Karpas-422 (cell line): ENCODE results near the gene FCHSD2. TPM values are rescaled to one million over a fixed set of nuclear protein-coding genes. Genes with fewer than 3 reads are reported as not detected.
"Not testable (repeated sequence)": the region's sequence is repeated elsewhere in the genome, so short reads cannot be mapped to it uniquely, and the experiment has no call there.

ENCODE experiments used
- DNase-seq: peaks from one replicate; pipeline ENCODE4 v3.0.0-alpha.2; 2015
- H2AFZ ChIP-seq: fragments of 200-600 bp; sonication (generic); 2 replicates; pipeline ENCODE4 v1.6.1; 2014; ENCODE audit warnings: antibody characterized with exemption, low read length, mixed read lengths
- H3K27ac ChIP-seq: fragments of 200-600 bp; sonication (generic); 2 replicates; pipeline ENCODE4 v1.5.1; 2014; ENCODE audit warnings: mild to moderate bottlenecking, low read length, moderate library complexity
- H3K27me3 ChIP-seq: fragments of 200-600 bp; sonication (generic); 2 replicates; pipeline ENCODE4 v1.6.1; 2014; ENCODE audit warnings: low read length, mixed read lengths
- H3K36me3 ChIP-seq: fragments of 200-600 bp; sonication (generic); 2 replicates; pipeline ENCODE4 v1.6.1; 2014; ENCODE audit warnings: low read length, mixed read lengths; ENCODE audit not compliant: insufficient read depth
- H3K4me1 ChIP-seq: fragments of 200-600 bp; sonication (generic); 2 replicates; pipeline ENCODE4 v1.6.1; 2014; ENCODE audit warnings: mild to moderate bottlenecking, low read length, mixed read lengths
- H3K4me2 ChIP-seq: fragments of 200-600 bp; sonication (generic); 2 replicates; pipeline ENCODE4 v1.6.1; 2014; ENCODE audit warnings: low read length, low read depth, mild to moderate bottlenecking; ENCODE audit not compliant: poor library complexity, severe bottlenecking
- H3K4me3 ChIP-seq: fragments of 200-600 bp; sonication (generic); 2 replicates; pipeline ENCODE4 v1.5.1; 2014; ENCODE audit warnings: mild to moderate bottlenecking, antibody characterized with exemption, low read length, mixed read lengths
- H3K79me2 ChIP-seq: fragments of 200-600 bp; sonication (generic); 2 replicates; pipeline ENCODE4 v1.6.1; 2014; ENCODE audit warnings: mild to moderate bottlenecking, low read length, mixed read lengths
- H3K9ac ChIP-seq: fragments of 200-600 bp; sonication (generic); 2 replicates; pipeline ENCODE4 v1.6.0; 2014; ENCODE audit warnings: low read length
- H3K9me2 ChIP-seq: fragments of 200-600 bp; sonication (generic), shearing (Covaris generic); replicated peaks from 2 replicates; pipeline ENCODE4 v1.6.0; 2014; ENCODE audit warnings: mild to moderate bottlenecking, low read length, moderate library complexity; ENCODE audit not compliant: insufficient read depth
- H3K9me3 ChIP-seq: fragments of 300-700, 200-600 bp; sonication (generic); 2 replicates; pipeline ENCODE4 v1.6.1; 2014; ENCODE audit warnings: low read length, mixed read lengths
- H4K20me1 ChIP-seq: fragments of 200-600 bp; sonication (generic); 2 replicates; pipeline ENCODE4 v1.6.1; 2014; ENCODE audit warnings: mild to moderate bottlenecking, antibody characterized with exemption, low read length, low read depth; ENCODE audit not compliant: insufficient read depth
- total RNA-seq: library from RNA; depleted of rRNA; stranded (reverse); fragments of >200 nt; shearing (Covaris generic); gene quantifications from 2 replicates; pipeline ENCODE4 v1.2.3, GENCODE V29; 2014; ENCODE audit warnings: low replicate concordance

Gene FCHSD2
- total RNA-seq, 1 experiment from 2014 or later = 48.2 TPM

- H3K4me1 ChIP-seq = peaks cover 34% of the 10 kb centered on the region
- H3K27me3 ChIP-seq = no peaks in the 10 kb centered on the region
- H3K27ac ChIP-seq = no peak overlapping the region; the same call in 1 of the 2 replicates
- no peaks in the 10 kb centered on the region for H3K9me3 ChIP-seq
- H3K9me2 ChIP-seq = no peaks in the 10 kb centered on the region
- H3K4me3 ChIP-seq = no peak overlapping the region
- H3K9ac ChIP-seq = no peak overlapping the region
- no peak for DNase-seq
- peaks cover 4% of the 10 kb centered on the region for H3K36me3 ChIP-seq
- peaks cover 95% of the 10 kb centered on the region for H3K79me2 ChIP-seq
- H3K4me2 ChIP-seq = no peak overlapping the region
- no peak overlapping the region for H2AFZ ChIP-seq
- no peaks in the 10 kb centered on the region for H4K20me1 ChIP-seq
Observed at GRCh38 chr11:73070653-73071052, 71.5 kb downstream of the FCHSD2 start.

GRCh38 chr11:73061857-73062424 lies 80.2 kb downstream of the FCHSD2 start:
- H3K79me2 ChIP-seq = peaks cover 89% of the 10 kb centered on the region
- not testable (repeated sequence) for H3K27me3 ChIP-seq, H3K9ac ChIP-seq, H3K4me3 ChIP-seq, H2AFZ ChIP-seq, DNase-seq, H3K27ac ChIP-seq, H3K36me3 ChIP-seq, H3K9me2 ChIP-seq, H3K9me3 ChIP-seq, H3K4me2 ChIP-seq, H4K20me1 ChIP-seq
- peaks cover 37% of the 10 kb centered on the region for H3K4me1 ChIP-seq

GRCh38 chr11:73061434-73061833 lies 80.7 kb downstream of the FCHSD2 start:
- H3K9ac ChIP-seq, H3K4me2 ChIP-seq: not testable (repeated sequence)
- H3K4me1 ChIP-seq = peaks cover 37% of the 10 kb centered on the region

GRCh38 chr11:73059915-73060314 lies 82.2 kb downstream of the FCHSD2 start:
- H3K36me3 ChIP-seq = peaks cover 6% of the 10 kb centered on the region; the same call in 1 of the 2 replicates
- H3K4me1 ChIP-seq = peaks cover 32% of the 10 kb centered on the region
- no peaks in the 10 kb centered on the region for H3K9me3 ChIP-seq
- no peak overlapping the region for H2AFZ ChIP-seq
- no peak overlapping the region for H3K9ac ChIP-seq
- no peak overlapping the region for H3K4me3 ChIP-seq
- no peaks in the 10 kb centered on the region for H3K27me3 ChIP-seq
- no peaks in the 10 kb centered on the region for H4K20me1 ChIP-seq
- H3K9me2 ChIP-seq = no peaks in the 10 kb centered on the region
- H3K27ac ChIP-seq = peak overlapping the region; percentile 22; the same call in 1 of the 2 replicates
- H3K79me2 ChIP-seq = peaks cover 88% of the 10 kb centered on the region
- no peak for DNase-seq
- H3K4me2 ChIP-seq = no peak overlapping the region

More at GRCh38 chr11:73061434-73061833, 80.7 kb downstream of the FCHSD2 start:
- not testable (repeated sequence) for H3K27me3 ChIP-seq, H2AFZ ChIP-seq, H3K9me2 ChIP-seq, H3K4me3 ChIP-seq, H3K27ac ChIP-seq, H3K9me3 ChIP-seq, H4K20me1 ChIP-seq, DNase-seq, H3K36me3 ChIP-seq
- peaks cover 88% of the 10 kb centered on the region for H3K79me2 ChIP-seq

GRCh38 chr11:73058989-73059674 lies 83.0 kb downstream of the FCHSD2 start:
- peaks cover 27% of the 10 kb centered on the region for H3K4me1 ChIP-seq
- peak overlapping the region; percentile 22; the same call in 1 of the 2 replicates for H3K27ac ChIP-seq
- no peak overlapping the region for H3K4me2 ChIP-seq
- DNase-seq = no peak
- H3K9ac ChIP-seq = no peak overlapping the region
- H3K9me3 ChIP-seq = no peaks in the 10 kb centered on the region
- H2AFZ ChIP-seq = no peak overlapping the region
- H4K20me1 ChIP-seq = no peaks in the 10 kb centered on the region
- no peak overlapping the region for H3K4me3 ChIP-seq
- no peaks in the 10 kb centered on the region for H3K9me2 ChIP-seq
- no peaks in the 10 kb centered on the region for H3K27me3 ChIP-seq
- H3K79me2 ChIP-seq = peaks cover 88% of the 10 kb centered on the region
- H3K36me3 ChIP-seq = peaks cover 6% of the 10 kb centered on the region; the same call in 1 of the 2 replicates

GRCh38 chr11:73055655-73056354 lies 86.3 kb downstream of the FCHSD2 start:
- H3K27me3 ChIP-seq = no peaks in the 10 kb centered on the region
- H3K9ac ChIP-seq = no peak overlapping the region
- H3K79me2 ChIP-seq = peaks cover 91% of the 10 kb centered on the region
- peaks cover 6% of the 10 kb centered on the region; the same call in 1 of the 2 replicates for H3K36me3 ChIP-seq
- H3K9me3 ChIP-seq = no peaks in the 10 kb centered on the region
- no peak overlapping the region for H3K27ac ChIP-seq
- no peaks in the 10 kb centered on the region for H4K20me1 ChIP-seq
- no peak overlapping the region for H2AFZ ChIP-seq
- peaks cover 42% of the 10 kb centered on the region for H3K4me1 ChIP-seq
- no peak overlapping the region for H3K4me2 ChIP-seq
- no peak overlapping the region for H3K4me3 ChIP-seq
- no peaks in the 10 kb centered on the region for H3K9me2 ChIP-seq
- DNase-seq = no peak

- no peak overlapping the region for H2AFZ ChIP-seq
- H3K79me2 ChIP-seq = peaks cover 91% of the 10 kb centered on the region
- H3K9me3 ChIP-seq = no peaks in the 10 kb centered on the region
- H3K27me3 ChIP-seq = no peaks in the 10 kb centered on the region
- H3K4me1 ChIP-seq = peaks cover 42% of the 10 kb centered on the region
- H4K20me1 ChIP-seq = no peaks in the 10 kb centered on the region
- no peak overlapping the region for H3K4me3 ChIP-seq
- H3K4me2 ChIP-seq = no peak overlapping the region
- H3K9ac ChIP-seq = no peak overlapping the region
- peaks cover 6% of the 10 kb centered on the region; the same call in 1 of the 2 replicates for H3K36me3 ChIP-seq
- H3K27ac ChIP-seq = no peak overlapping the region
- no peak for DNase-seq
- no peaks in the 10 kb centered on the region for H3K9me2 ChIP-seq
Observed at GRCh38 chr11:73055002-73055401, 87.1 kb downstream of the FCHSD2 start.

- no peak overlapping the region for H3K4me3 ChIP-seq
- no peak overlapping the region for H3K4me2 ChIP-seq
- DNase-seq = no peak
- no peaks in the 10 kb centered on the region for H3K9me2 ChIP-seq
- H3K9me3 ChIP-seq = no peaks in the 10 kb centered on the region
- no peaks in the 10 kb centered on the region for H4K20me1 ChIP-seq
- no peaks in the 10 kb centered on the region for H3K27me3 ChIP-seq
- H3K9ac ChIP-seq = no peak overlapping the region
- peaks cover 6% of the 10 kb centered on the region; the same call in 1 of the 2 replicates for H3K36me3 ChIP-seq
- H3K4me1 ChIP-seq = peaks cover 47% of the 10 kb centered on the region
- peak overlapping the region; percentile 15; the same call in 1 of the 2 replicates for H3K27ac ChIP-seq
- H2AFZ ChIP-seq = no peak overlapping the region
- peaks cover 88% of the 10 kb centered on the region for H3K79me2 ChIP-seq
Observed at GRCh38 chr11:73053964-73054363, 88.2 kb downstream of the FCHSD2 start.
